ENCODE data around the gene PIP. TPM values are rescaled to one million over a fixed set of nuclear protein-coding genes. Genes with fewer than 3 reads are reported as not detected.

The PIP gene
- polyA plus RNA-seq, 1 of the 3 experiments (the other 2 are of a cell fraction) = not detected

DNA sequence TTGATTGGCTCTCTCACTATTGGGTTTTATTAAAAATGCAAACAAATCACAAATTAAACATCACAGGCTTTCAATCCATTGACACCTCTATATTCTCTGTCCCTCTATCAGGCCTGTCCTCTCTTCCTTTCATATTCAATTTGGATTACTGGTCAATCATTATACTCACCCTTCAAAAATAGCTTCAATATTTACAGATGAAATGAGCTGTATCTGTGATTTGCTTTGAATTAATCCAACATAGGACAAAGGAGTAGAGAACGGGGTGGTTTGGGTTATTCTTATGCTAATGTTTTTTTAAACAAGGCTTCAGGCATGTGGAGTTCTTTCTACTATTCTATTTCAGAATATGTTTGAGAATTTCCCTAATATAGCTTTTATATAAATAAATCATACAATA lies 53.7 kb downstream of the PIP start:
- H3K4me3 ChIP-seq (ENCODE audit: low read depth in 2 of 2, low read length in 1 of 2) = no peak overlapping the region
- POLR2A ChIA-PET = no interaction called here
- peaks cover 4% of the 10 kb centered on the region; the same call in 1 of the 2 replicates for H3K27me3 ChIP-seq (ENCODE audit: insufficient read depth)
- no peak overlapping the region for H3K27ac ChIP-seq (ENCODE audit: low read depth in 2 of 2, low read length in 1 of 2)
- no peaks in the 10 kb centered on the region for H3K4me1 ChIP-seq (ENCODE audit: control insufficient read depth in 1 of 2, insufficient read depth in 2 of 2, low read depth in 1 of 2, low read length in 1 of 2)
- no peak overlapping the region for H2AFZ ChIP-seq (ENCODE audit: low read depth)
- DNase-seq = no peak
- H3F3A ChIP-seq (replicated peaks; ENCODE audit: insufficient read depth) = no peaks in the 10 kb centered on the region
- no peaks in the 10 kb centered on the region for H4K20me1 ChIP-seq (ENCODE audit: insufficient read depth)
- H3K36me3 ChIP-seq (replicated peaks in 1 of 2; ENCODE audit: control insufficient read depth in 1 of 2, insufficient read depth in 2 of 2, low read length in 1 of 2) = no peaks in the 10 kb centered on the region
- no peaks in the 10 kb centered on the region for H3K9me2 ChIP-seq
- no peaks in the 10 kb centered on the region for H3K79me2 ChIP-seq (ENCODE audit: insufficient read depth)
- no peak for TF ChIP-seq CHD2 (IDR thresholded peaks at IDR 0.05; ENCODE audit: low read length, partially characterized antibody)
- no peak for TF ChIP-seq NRF1 (IDR thresholded peaks at IDR 0.05; ENCODE audit: low read depth, low read length)
- no peak for TF ChIP-seq MXI1 (IDR thresholded peaks at IDR 0.05; ENCODE audit: low read depth, low read length)
- no peak for TF ChIP-seq FOXM1 (IDR thresholded peaks at IDR 0.05; ENCODE audit: low read depth)
- no peak for TF ChIP-seq FOSL2 (IDR thresholded peaks at IDR 0.05; ENCODE audit: borderline replicate concordance, low read depth)
- TF ChIP-seq, protein P1, sequence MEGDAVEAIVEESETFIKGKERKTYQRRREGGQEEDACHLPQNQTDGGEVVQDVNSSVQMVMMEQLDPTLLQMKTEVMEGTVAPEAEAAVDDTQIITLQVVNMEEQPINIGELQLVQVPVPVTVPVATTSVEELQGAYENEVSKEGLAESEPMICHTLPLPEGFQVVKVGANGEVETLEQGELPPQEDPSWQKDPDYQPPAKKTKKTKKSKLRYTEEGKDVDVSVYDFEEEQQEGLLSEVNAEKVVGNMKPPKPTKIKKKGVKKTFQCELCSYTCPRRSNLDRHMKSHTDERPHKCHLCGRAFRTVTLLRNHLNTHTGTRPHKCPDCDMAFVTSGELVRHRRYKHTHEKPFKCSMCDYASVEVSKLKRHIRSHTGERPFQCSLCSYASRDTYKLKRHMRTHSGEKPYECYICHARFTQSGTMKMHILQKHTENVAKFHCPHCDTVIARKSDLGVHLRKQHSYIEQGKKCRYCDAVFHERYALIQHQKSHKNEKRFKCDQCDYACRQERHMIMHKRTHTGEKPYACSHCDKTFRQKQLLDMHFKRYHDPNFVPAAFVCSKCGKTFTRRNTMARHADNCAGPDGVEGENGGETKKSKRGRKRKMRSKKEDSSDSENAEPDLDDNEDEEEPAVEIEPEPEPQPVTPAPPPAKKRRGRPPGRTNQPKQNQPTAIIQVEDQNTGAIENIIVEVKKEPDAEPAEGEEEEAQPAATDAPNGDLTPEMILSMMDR (IDR thresholded peaks at IDR 0.05) = no peak
- no peak for TF ChIP-seq GATA2 (CRISPR knock-in tag; IDR thresholded peaks at IDR 0.05)
- TF ChIP-seq, protein P2, sequence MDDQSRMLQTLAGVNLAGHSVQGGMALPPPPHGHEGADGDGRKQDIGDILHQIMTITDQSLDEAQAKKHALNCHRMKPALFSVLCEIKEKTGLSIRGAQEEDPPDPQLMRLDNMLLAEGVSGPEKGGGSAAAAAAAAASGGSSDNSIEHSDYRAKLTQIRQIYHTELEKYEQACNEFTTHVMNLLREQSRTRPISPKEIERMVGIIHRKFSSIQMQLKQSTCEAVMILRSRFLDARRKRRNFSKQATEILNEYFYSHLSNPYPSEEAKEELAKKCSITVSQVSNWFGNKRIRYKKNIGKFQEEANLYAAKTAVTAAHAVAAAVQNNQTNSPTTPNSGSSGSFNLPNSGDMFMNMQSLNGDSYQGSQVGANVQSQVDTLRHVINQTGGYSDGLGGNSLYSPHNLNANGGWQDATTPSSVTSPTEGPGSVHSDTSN (IDR thresholded peaks at IDR 0.05) = no peak
- no peak for TF ChIP-seq RAD21 (IDR thresholded peaks at IDR 0.05; ENCODE audit: low read length)
- no peak for TF ChIP-seq RCOR1 (IDR thresholded peaks at IDR 0.05; ENCODE audit: low read length)
- TF ChIP-seq, protein P3, sequence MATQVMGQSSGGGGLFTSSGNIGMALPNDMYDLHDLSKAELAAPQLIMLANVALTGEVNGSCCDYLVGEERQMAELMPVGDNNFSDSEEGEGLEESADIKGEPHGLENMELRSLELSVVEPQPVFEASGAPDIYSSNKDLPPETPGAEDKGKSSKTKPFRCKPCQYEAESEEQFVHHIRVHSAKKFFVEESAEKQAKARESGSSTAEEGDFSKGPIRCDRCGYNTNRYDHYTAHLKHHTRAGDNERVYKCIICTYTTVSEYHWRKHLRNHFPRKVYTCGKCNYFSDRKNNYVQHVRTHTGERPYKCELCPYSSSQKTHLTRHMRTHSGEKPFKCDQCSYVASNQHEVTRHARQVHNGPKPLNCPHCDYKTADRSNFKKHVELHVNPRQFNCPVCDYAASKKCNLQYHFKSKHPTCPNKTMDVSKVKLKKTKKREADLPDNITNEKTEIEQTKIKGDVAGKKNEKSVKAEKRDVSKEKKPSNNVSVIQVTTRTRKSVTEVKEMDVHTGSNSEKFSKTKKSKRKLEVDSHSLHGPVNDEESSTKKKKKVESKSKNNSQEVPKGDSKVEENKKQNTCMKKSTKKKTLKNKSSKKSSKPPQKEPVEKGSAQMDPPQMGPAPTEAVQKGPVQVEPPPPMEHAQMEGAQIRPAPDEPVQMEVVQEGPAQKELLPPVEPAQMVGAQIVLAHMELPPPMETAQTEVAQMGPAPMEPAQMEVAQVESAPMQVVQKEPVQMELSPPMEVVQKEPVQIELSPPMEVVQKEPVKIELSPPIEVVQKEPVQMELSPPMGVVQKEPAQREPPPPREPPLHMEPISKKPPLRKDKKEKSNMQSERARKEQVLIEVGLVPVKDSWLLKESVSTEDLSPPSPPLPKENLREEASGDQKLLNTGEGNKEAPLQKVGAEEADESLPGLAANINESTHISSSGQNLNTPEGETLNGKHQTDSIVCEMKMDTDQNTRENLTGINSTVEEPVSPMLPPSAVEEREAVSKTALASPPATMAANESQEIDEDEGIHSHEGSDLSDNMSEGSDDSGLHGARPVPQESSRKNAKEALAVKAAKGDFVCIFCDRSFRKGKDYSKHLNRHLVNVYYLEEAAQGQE (IDR thresholded peaks at IDR 0.05; ENCODE audit: low read depth, low read length) = no peak
- TF ChIP-seq, protein P4, sequence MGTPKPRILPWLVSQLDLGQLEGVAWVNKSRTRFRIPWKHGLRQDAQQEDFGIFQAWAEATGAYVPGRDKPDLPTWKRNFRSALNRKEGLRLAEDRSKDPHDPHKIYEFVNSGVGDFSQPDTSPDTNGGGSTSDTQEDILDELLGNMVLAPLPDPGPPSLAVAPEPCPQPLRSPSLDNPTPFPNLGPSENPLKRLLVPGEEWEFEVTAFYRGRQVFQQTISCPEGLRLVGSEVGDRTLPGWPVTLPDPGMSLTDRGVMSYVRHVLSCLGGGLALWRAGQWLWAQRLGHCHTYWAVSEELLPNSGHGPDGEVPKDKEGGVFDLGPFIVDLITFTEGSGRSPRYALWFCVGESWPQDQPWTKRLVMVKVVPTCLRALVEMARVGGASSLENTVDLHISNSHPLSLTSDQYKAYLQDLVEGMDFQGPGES (IDR thresholded peaks at IDR 0.05; ENCODE audit: low read depth, low read length) = no peak
- no peak for TF ChIP-seq POLR2AphosphoS5 (IDR thresholded peaks at IDR 0.05; ENCODE audit: low read depth, low read length)
- no peak for TF ChIP-seq TCF12 (IDR thresholded peaks at IDR 0.05)
- TF ChIP-seq SMC3 (IDR thresholded peaks at IDR 0.05; ENCODE audit: low read depth, low read length) = no peak
- no peak overlapping the region for H3K9ac ChIP-seq
- H3K9me3 ChIP-seq = no peaks in the 10 kb centered on the region
- CTCF ChIA-PET = interaction anchor here (0.8 kb wide), 1 partner anchor 30 kb away, joined by 4 read pairs; no protein-coding TSS in a partner anchor
- WGBS (ENCODE audit: low lambda C conversion rate) = 2% methylated on average over 1 of the region's 1 CpG
- H3K4me2 ChIP-seq = no peak overlapping the region
